A549 (cell line): Measurements from ENCODE around the gene GGACT.

Experiments
- CTCF ChIP-seq: fragments of >200 bp; sonication (Bioruptor Twin); formaldehyde crosslinking; IDR thresholded peaks from 3 replicates; pipeline ENCODE4 v1.5.1; 2016
- ELK1 ChIP-seq: fragments of 150-350 bp; IDR thresholded peaks from 2 replicates; pipeline ENCODE4 v1.6.1; 2014; ENCODE audit warnings: low read depth, mild to moderate bottlenecking, low read length
- JUNB ChIP-seq: fragments of >200 bp; sonication (Bioruptor Twin); formaldehyde crosslinking; IDR thresholded peaks from 2 replicates; pipeline ENCODE4 v1.6.1; 2016
- MYC ChIP-seq: IDR thresholded peaks from 2 replicates; pipeline ENCODE4 v1.6.1; 2012; ENCODE audit warnings: mild to moderate bottlenecking, inconsistent platforms, low read length, improper control_type of control experiment, borderline replicate concordance
- RAD21 ChIP-seq, 2 experiments: fragments of >200 bp in 1 of 2; sonication (Bioruptor Twin) in 1 of 2; formaldehyde crosslinking in 1 of 2; IDR thresholded peaks in 1 of 2; conservative IDR thresholded peaks in 1 of 2; 2 replicates in 1 of 2; 3 replicates in 1 of 2; pipeline ENCODE4 v1.6.1; 2012 to 2018; ENCODE audit warnings: inconsistent platforms in 1 of 2

GRCh38 chr13:100513987-100514670 lies 74.5 kb downstream of the GGACT start:
- TF ChIP-seq ELK1 (no peak), CTCF (no peak), MYC (no peak), JUNB (no peak), RAD21 (conservative IDR thresholded peaks at IDR 0.05 in 1 of 2, IDR thresholded peaks at IDR 0.05 in 1 of 2) (no peak)
